Measurements from ENCODE around the gene RAPGEF3. TPM values are rescaled to one million over a fixed set of nuclear protein-coding genes. Genes with fewer than 3 reads are reported as not detected.
A peak's percentile ranks its signal among the peaks of the same experiment; 100 is the strongest.

RAPGEF3 gene
- total RNA-seq (2021; fragmentation: NEBNext Ultra II Directional; extraction: Animal tissue kit (Norgen Biotek cat#: 25700)): 1 to 10 TPM; 2.0 to 4.1 (median 3.1) TPM
- long read RNA-seq, partial matches to known transcripts: 0 of 1 reads
- long read RNA-seq, other reads (novel, unspliced or antisense): 1 of 1 reads

GRCh38 chr12:47758834-47759690 lies at the start of gene RAPGEF3:
Gene RAPGEF3 (minus strand): TSS chr12:47758880. CDS start chr12:47758556, 324 bp downstream.
- no peaks in the 10 kb centered on the region for H3K36me3 Mint-ChIP-seq (ENCODE audit: low read depth)
- peak within 1 kb of the TSS; percentile 80 for H3K4me3 Mint-ChIP-seq
- H3K4me1 Mint-ChIP-seq (ENCODE audit: low read depth): peaks cover 24% of the 10 kb centered on the region
- peaks cover 3% of the 10 kb centered on the region for H3K27me3 Mint-ChIP-seq (ENCODE audit: insufficient read depth)
- H3K27ac Mint-ChIP-seq: peak within 1 kb of the TSS; percentile 76
- DNase-seq: peak; percentile 75
- no peaks in the 10 kb centered on the region for H3K9me3 Mint-ChIP-seq
- peak; percentile 76 for TF ChIP-seq CTCF (IDR thresholded peaks at IDR 0.05)

GRCh38 chr12:47808050-47808449 lies 49.4 kb upstream of the RAPGEF3 start:
- H3K4me1 Mint-ChIP-seq (ENCODE audit: low read depth): peaks cover 93% of the 10 kb centered on the region
- peaks cover 10% of the 10 kb centered on the region for H3K36me3 Mint-ChIP-seq (ENCODE audit: low read depth)
- H3K27ac Mint-ChIP-seq: peak overlapping the region; percentile 96
- H3K4me3 Mint-ChIP-seq: peak overlapping the region; percentile 67
- peaks cover 5% of the 10 kb centered on the region for H3K27me3 Mint-ChIP-seq (ENCODE audit: insufficient read depth)
- peak; percentile 28 for DNase-seq
- no peaks in the 10 kb centered on the region for H3K9me3 Mint-ChIP-seq
- TF ChIP-seq CTCF (IDR thresholded peaks at IDR 0.05): no peak

GRCh38 chr12:47807338-47807737 lies 48.7 kb upstream of the RAPGEF3 start:
- Mint-ChIP-seq H3K27me3 (ENCODE audit: insufficient read depth) (peaks cover 5% of the 10 kb centered on the region), H3K4me1 (ENCODE audit: low read depth) (peaks cover 94% of the 10 kb centered on the region), H3K4me3 (no peak overlapping the region), H3K9me3 (no peaks in the 10 kb centered on the region), H3K27ac (peak overlapping the region; percentile 96), H3K36me3 (ENCODE audit: low read depth) (peaks cover 10% of the 10 kb centered on the region)
- no peak for TF ChIP-seq CTCF (IDR thresholded peaks at IDR 0.05)
- DNase-seq: no peak

GRCh38 chr12:47805417-47805816 lies 46.7 kb upstream of the RAPGEF3 start:
- peaks cover 5% of the 10 kb centered on the region for H3K36me3 Mint-ChIP-seq (ENCODE audit: low read depth)
- H3K4me1 Mint-ChIP-seq (ENCODE audit: low read depth): peaks cover 93% of the 10 kb centered on the region
- TF ChIP-seq CTCF (IDR thresholded peaks at IDR 0.05): no peak
- H3K27ac Mint-ChIP-seq: peak overlapping the region; percentile 78
- no peak for DNase-seq
- H3K4me3 Mint-ChIP-seq: peak overlapping the region; percentile 17; the same call in 1 of the 2 replicates
- H3K27me3 Mint-ChIP-seq (ENCODE audit: insufficient read depth): peaks cover 7% of the 10 kb centered on the region
- H3K9me3 Mint-ChIP-seq: no peaks in the 10 kb centered on the region

GRCh38 chr12:47804171-47804570 lies 45.5 kb upstream of the RAPGEF3 start:
- Mint-ChIP-seq H3K4me1 (ENCODE audit: low read depth) (peaks cover 92% of the 10 kb centered on the region), H3K36me3 (ENCODE audit: low read depth) (peaks cover 5% of the 10 kb centered on the region; the same call in 1 of the 2 replicates), H3K27me3 (ENCODE audit: insufficient read depth) (peaks cover 7% of the 10 kb centered on the region), H3K4me3 (no peak overlapping the region), H3K9me3 (no peaks in the 10 kb centered on the region), H3K27ac (peak overlapping the region; percentile 78; the same call in 1 of the 2 replicates)
- no peak for DNase-seq
- TF ChIP-seq CTCF (IDR thresholded peaks at IDR 0.05): no peak

Measured in HFFc6 (cell line).